ENCODE measurements around the gene XRCC3. TPM values are rescaled to one million over a fixed set of nuclear protein-coding genes. Genes with fewer than 3 reads are reported as not detected.

The XRCC3 gene
- total RNA-seq, 1 experiment from 2014 or later = 36.8 TPM

- ATAC-seq (no peak), DNase-seq (ENCODE audit: low read depth, low spot score) (no peak)
- peaks cover 2% of the 10 kb centered on the region; the same call in 1 of the 2 replicates for H3K36me3 ChIP-seq (ENCODE audit: control insufficient read depth, insufficient read depth, low read length)
- no peak overlapping the region for H3K27ac ChIP-seq (ENCODE audit: low read length)
- no peaks in the 10 kb centered on the region for H3K27me3 ChIP-seq (ENCODE audit: control insufficient read depth, insufficient read depth, low read length)
- H3K9me3 ChIP-seq (ENCODE audit: control insufficient read depth, insufficient read depth, low read depth, low read length) = no peaks in the 10 kb centered on the region
- TF ChIP-seq SIN3A (IDR thresholded peaks at IDR 0.05; ENCODE audit: borderline replicate concordance, insufficient read depth, low read depth, low read length) = no peak
- TF ChIP-seq, protein P1, sequence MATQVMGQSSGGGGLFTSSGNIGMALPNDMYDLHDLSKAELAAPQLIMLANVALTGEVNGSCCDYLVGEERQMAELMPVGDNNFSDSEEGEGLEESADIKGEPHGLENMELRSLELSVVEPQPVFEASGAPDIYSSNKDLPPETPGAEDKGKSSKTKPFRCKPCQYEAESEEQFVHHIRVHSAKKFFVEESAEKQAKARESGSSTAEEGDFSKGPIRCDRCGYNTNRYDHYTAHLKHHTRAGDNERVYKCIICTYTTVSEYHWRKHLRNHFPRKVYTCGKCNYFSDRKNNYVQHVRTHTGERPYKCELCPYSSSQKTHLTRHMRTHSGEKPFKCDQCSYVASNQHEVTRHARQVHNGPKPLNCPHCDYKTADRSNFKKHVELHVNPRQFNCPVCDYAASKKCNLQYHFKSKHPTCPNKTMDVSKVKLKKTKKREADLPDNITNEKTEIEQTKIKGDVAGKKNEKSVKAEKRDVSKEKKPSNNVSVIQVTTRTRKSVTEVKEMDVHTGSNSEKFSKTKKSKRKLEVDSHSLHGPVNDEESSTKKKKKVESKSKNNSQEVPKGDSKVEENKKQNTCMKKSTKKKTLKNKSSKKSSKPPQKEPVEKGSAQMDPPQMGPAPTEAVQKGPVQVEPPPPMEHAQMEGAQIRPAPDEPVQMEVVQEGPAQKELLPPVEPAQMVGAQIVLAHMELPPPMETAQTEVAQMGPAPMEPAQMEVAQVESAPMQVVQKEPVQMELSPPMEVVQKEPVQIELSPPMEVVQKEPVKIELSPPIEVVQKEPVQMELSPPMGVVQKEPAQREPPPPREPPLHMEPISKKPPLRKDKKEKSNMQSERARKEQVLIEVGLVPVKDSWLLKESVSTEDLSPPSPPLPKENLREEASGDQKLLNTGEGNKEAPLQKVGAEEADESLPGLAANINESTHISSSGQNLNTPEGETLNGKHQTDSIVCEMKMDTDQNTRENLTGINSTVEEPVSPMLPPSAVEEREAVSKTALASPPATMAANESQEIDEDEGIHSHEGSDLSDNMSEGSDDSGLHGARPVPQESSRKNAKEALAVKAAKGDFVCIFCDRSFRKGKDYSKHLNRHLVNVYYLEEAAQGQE (IDR thresholded peaks at IDR 0.05; ENCODE audit: insufficient read depth in 1 of 2, low read depth in 2 of 2, low read length in 1 of 2) = no peak
- TF ChIP-seq TCF7L2 (IDR thresholded peaks at IDR 0.05; ENCODE audit: low read depth, low read length) = no peak
- TF ChIP-seq CTCF (IDR thresholded peaks at IDR 0.05) = no peak
- TF ChIP-seq POLR2AphosphoS5 (IDR thresholded peaks at IDR 0.05; ENCODE audit: low read depth, low read length) = no peak
- in situ Hi-C loops (cut with HindIII; ENCODE audit: low pct_unique_long_range_greater_than_20kb, low sequenced_read_pairs) = no loop called here
- CTCF ChIA-PET = no interaction called here
- H3K4me1 ChIP-seq (ENCODE audit: control insufficient read depth, insufficient read depth, low read length) = peaks cover 38% of the 10 kb centered on the region
- intact Hi-C loops (cut with micrococcal nuclease; ENCODE audit: unreplicated experiment) = no loop called here
- H3K4me3 ChIP-seq (ENCODE audit: low read depth in 2 of 2, low read length in 2 of 2) = no peak overlapping the region
- POLR2A ChIA-PET = no interaction called here
- no TSS peak for BruUV-seq (replicated peaks)
These were observed 19.2 kb downstream of the XRCC3 start for GRCh38 chr14:103696070-103696402.

DNA sequence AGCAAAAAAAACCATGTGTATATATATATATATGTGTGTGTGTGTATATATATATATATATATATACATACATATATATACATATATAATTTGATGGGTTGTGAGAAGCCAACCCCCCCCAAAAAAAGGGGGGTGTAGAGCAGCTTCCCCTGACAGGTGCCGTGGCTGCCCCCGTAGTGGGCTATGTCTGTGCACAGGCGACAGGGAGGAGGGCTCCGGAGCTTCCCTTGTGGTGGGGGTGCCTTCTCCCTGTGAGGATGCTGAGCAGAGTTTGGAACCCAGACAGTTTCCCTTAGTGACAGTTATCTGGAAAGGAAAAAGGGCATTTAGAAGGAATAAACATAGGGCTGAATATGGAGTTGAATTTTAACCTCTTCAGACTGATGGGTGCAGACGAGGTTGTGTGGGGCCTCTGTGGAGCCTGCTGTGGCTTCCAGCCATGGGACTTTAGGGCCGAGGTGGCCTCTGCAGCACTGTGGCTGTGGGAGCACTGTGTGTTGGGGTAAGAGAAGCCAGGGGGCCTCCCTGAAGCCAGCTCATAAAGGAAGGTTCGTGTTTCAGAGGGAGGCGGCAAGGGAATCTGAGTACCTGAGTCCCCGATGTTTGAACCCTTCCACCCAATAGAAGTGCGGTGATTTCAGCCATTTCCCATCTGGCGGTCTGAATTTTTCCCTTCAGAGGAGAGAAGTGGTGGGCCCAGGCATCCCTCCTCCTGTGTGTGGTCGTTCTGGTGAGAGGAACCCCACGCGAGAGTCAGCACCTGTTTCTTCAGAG lies 19.8 kb downstream of the XRCC3 start:
- CTCF ChIA-PET = interaction anchor here (0.6 kb wide), 1 partner anchor 663 kb away, joined by 3 read pairs; no protein-coding TSS in a partner anchor
- H3K27ac ChIP-seq (ENCODE audit: low read length) = 0 out of 2 replicates have a peak overlapping the region, but pooled peaks have one; percentile 34
- POLR2A ChIA-PET = no interaction called here

More for the DNA sequence above, 19.8 kb downstream of the XRCC3 start:
- H3K36me3 ChIP-seq (ENCODE audit: control insufficient read depth, insufficient read depth, low read length) = peaks cover 2% of the 10 kb centered on the region; the same call in 1 of the 2 replicates
- no TSS peak for BruUV-seq (replicated peaks)
- peaks cover 38% of the 10 kb centered on the region for H3K4me1 ChIP-seq (ENCODE audit: control insufficient read depth, insufficient read depth, low read length)
- no peaks in the 10 kb centered on the region for H3K27me3 ChIP-seq (ENCODE audit: control insufficient read depth, insufficient read depth, low read length)
- no peak for DNase-seq (ENCODE audit: low read depth, low spot score)
- intact Hi-C loops (cut with micrococcal nuclease; ENCODE audit: unreplicated experiment) (no loop called here), in situ Hi-C loops (cut with HindIII; ENCODE audit: low pct_unique_long_range_greater_than_20kb, low sequenced_read_pairs) (no loop called here)
- no peaks in the 10 kb centered on the region for H3K9me3 ChIP-seq (ENCODE audit: control insufficient read depth, insufficient read depth, low read depth, low read length)
- TF ChIP-seq, protein P1 (IDR thresholded peaks at IDR 0.05; ENCODE audit: insufficient read depth in 1 of 2, low read depth in 2 of 2, low read length in 1 of 2) = no peak
- TF ChIP-seq SIN3A (IDR thresholded peaks at IDR 0.05; ENCODE audit: borderline replicate concordance, insufficient read depth, low read depth, low read length) = no peak
- no peak for TF ChIP-seq TCF7L2 (IDR thresholded peaks at IDR 0.05; ENCODE audit: low read depth, low read length)
- TF ChIP-seq POLR2AphosphoS5 (IDR thresholded peaks at IDR 0.05; ENCODE audit: low read depth, low read length) = no peak; the same call in 1 of the 2 replicates
- TF ChIP-seq CTCF (IDR thresholded peaks at IDR 0.05) = no peak
- no peak for ATAC-seq
- H3K4me3 ChIP-seq (ENCODE audit: low read depth in 2 of 2, low read length in 2 of 2) = no peak overlapping the region

Measured in Panc1 (cell line).